CD4-positive, alpha-beta T cell treated with Interleukin-1 beta for 1 hour (primary cell): ENCODE data around the gene DAPK1.

Source experiments
- DNase-seq, 2 donors: peaks; one replicate each; pipeline ENCODE4 v3.0.0-alpha.2; 2020 to 2022

The DAPK1 gene

GRCh38 chr9:87596862-87597261, 99.2 kb downstream of the DAPK1 start:
- DNase-seq, result no peak

GRCh38 chr9:87597710-87598443, 100.2 kb downstream of the DAPK1 start:
- no peak for DNase-seq

- no peak for DNase-seq
Observed at GRCh38 chr9:87599901-87600610, 102.4 kb downstream of the DAPK1 start.

- DNase-seq, result peak in 1 of 2 donors; percentile 51
Observed at GRCh38 chr9:87601176-87601575, 103.5 kb downstream of the DAPK1 start.

GRCh38 chr9:87601595-87601994, 103.9 kb downstream of the DAPK1 start:
- DNase-seq, result no peak

GRCh38 chr9:87602933-87603643, 105.4 kb downstream of the DAPK1 start:
- no peak for DNase-seq

- DNase-seq, result no peak
Observed at GRCh38 chr9:87603854-87604490, 106.3 kb downstream of the DAPK1 start.

- no peak for DNase-seq
Observed at GRCh38 chr9:87604886-87605588, 107.4 kb downstream of the DAPK1 start.

GRCh38 chr9:87605676-87606075, 108.0 kb downstream of the DAPK1 start:
- no peak for DNase-seq

- DNase-seq, result no peak
Observed at GRCh38 chr9:87606841-87607521, 109.3 kb downstream of the DAPK1 start.

GRCh38 chr9:87607859-87608258, 110.2 kb downstream of the DAPK1 start:
- DNase-seq, result peak in 1 of 2 donors; percentile 45

- no peak for DNase-seq
Observed at GRCh38 chr9:87609002-87609401, 111.3 kb downstream of the DAPK1 start.

GRCh38 chr9:87609486-87609885, 111.8 kb downstream of the DAPK1 start:
- no peak for DNase-seq

- no peak for DNase-seq
Observed at GRCh38 chr9:87610200-87611155, 112.8 kb downstream of the DAPK1 start.

GRCh38 chr9:87611776-87612175, 114.1 kb downstream of the DAPK1 start:
- DNase-seq, result no peak

- DNase-seq, result no peak
Observed at GRCh38 chr9:87612536-87612935, 114.9 kb downstream of the DAPK1 start.

GRCh38 chr9:87613265-87614111, 115.8 kb downstream of the DAPK1 start:
- DNase-seq, result no peak

GRCh38 chr9:87614397-87614796, 116.7 kb downstream of the DAPK1 start:
- peak in 1 of 2 donors; percentile 10 for DNase-seq

- DNase-seq, result no peak
Observed at GRCh38 chr9:87615136-87615535, 117.5 kb downstream of the DAPK1 start.
